Nephron progenitor cell (in vitro differentiated cells): ENCODE measurements around the gene ADAD1.
"Not testable (repeated sequence)": the region's sequence is repeated elsewhere in the genome, so short reads cannot be mapped to it uniquely, and the experiment has no call there.

Source experiments
- DNase-seq: peaks from one replicate; pipeline ENCODE4 v3.0.0; 2021
- H3K27ac Mint-ChIP-seq: 2 replicates; pipeline ENCODE4 v1.8.0; 2021; ENCODE audit warnings: mild to moderate bottlenecking, moderate library complexity, mixed read lengths
- H3K27me3 Mint-ChIP-seq: 2 replicates; pipeline ENCODE4 v1.8.0; 2021; ENCODE audit warnings: mild to moderate bottlenecking, low read depth, mixed read lengths; ENCODE audit not compliant: poor library complexity
- H3K36me3 Mint-ChIP-seq: 2 replicates; pipeline ENCODE4 v1.8.0; 2021; ENCODE audit warnings: low read depth, mixed read lengths
- H3K4me1 Mint-ChIP-seq: 2 replicates; pipeline ENCODE4 v1.8.0; 2021; ENCODE audit warnings: mixed read lengths
- H3K4me3 Mint-ChIP-seq: 2 replicates; pipeline ENCODE4 v1.8.0; 2021; ENCODE audit warnings: mild to moderate bottlenecking, moderate library complexity, mixed read lengths
- H3K9me3 Mint-ChIP-seq: 2 replicates; pipeline ENCODE4 v1.8.0; 2021; ENCODE audit warnings: mild to moderate bottlenecking, moderate library complexity, mixed read lengths
- TF ChIP-seq, protein P1 (sequence below): fragments of 200-600 bp; sonication (generic); IDR thresholded peaks from 2 replicates; pipeline ENCODE4 v1.5.0; 2021; ENCODE audit warnings: antibody characterized with exemption

Gene ADAD1

GRCh38 chr4:122346503-122346902 lies 32.3 kb upstream of the ADAD1 start:
- no peak for DNase-seq
- Mint-ChIP-seq H3K4me1 (no peaks in the 10 kb centered on the region), H3K27me3 (no peaks in the 10 kb centered on the region), H3K36me3 (peaks cover 57% of the 10 kb centered on the region), H3K9me3 (no peaks in the 10 kb centered on the region), H3K27ac (no peak overlapping the region), H3K4me3 (no peak overlapping the region)
- TF ChIP-seq, protein P1, sequence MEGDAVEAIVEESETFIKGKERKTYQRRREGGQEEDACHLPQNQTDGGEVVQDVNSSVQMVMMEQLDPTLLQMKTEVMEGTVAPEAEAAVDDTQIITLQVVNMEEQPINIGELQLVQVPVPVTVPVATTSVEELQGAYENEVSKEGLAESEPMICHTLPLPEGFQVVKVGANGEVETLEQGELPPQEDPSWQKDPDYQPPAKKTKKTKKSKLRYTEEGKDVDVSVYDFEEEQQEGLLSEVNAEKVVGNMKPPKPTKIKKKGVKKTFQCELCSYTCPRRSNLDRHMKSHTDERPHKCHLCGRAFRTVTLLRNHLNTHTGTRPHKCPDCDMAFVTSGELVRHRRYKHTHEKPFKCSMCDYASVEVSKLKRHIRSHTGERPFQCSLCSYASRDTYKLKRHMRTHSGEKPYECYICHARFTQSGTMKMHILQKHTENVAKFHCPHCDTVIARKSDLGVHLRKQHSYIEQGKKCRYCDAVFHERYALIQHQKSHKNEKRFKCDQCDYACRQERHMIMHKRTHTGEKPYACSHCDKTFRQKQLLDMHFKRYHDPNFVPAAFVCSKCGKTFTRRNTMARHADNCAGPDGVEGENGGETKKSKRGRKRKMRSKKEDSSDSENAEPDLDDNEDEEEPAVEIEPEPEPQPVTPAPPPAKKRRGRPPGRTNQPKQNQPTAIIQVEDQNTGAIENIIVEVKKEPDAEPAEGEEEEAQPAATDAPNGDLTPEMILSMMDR: no peak

DNA sequence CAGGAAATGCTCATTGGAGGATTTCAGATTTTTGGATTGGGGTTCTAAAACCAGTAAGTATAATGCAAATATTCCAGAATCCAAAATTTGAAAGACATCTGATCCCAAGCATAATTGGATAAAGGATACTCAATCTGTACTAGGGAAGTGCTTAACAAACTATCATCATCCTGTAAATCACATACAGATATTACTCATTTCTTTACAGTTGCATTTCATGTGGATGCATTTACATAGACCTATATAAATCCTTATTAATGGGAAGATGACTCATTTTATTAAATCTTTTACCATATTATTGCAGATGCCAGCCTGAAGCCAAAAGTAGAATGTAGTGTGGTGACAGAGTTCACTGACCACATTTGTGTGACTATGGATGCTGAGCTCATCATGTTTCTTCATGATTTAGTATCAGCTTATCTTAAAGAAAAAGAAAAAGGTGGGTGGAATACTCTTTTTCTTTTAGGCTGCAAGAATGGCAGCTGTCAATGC lies 22.4 kb upstream of the ADAD1 start:
- Mint-ChIP-seq H3K9me3 (no peaks in the 10 kb centered on the region), H3K27me3 (no peaks in the 10 kb centered on the region), H3K36me3 (peaks cover 46% of the 10 kb centered on the region), H3K27ac (no peak overlapping the region), H3K4me1 (no peaks in the 10 kb centered on the region), H3K4me3 (no peak overlapping the region)
- no peak for DNase-seq
- TF ChIP-seq, protein P1: no peak

DNA sequence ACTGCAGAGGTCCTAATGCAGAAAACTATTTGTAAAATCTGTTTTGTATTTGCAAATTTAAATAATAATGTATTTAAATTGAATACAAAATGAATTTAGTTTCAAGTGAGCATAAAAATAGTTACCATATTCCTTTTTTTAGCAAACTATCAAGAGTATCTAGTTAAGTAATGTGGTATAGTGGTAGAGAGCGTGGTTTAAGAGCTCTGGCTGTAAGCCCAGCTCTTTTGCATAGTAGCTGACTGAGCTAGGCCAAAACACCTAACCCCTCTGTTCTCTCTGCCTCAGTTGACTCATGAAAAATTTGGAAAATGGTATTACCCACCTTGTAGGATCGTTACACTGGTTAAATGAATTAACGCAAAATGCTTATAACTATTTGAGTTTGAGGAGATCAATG lies 18.1 kb upstream of the ADAD1 start:
- no peak overlapping the region for H3K4me3 Mint-ChIP-seq
- no peak for DNase-seq
- H3K9me3 Mint-ChIP-seq: peaks cover 4% of the 10 kb centered on the region
- H3K4me1 Mint-ChIP-seq: no peaks in the 10 kb centered on the region
- peaks cover 38% of the 10 kb centered on the region for H3K36me3 Mint-ChIP-seq
- no peak overlapping the region for H3K27ac Mint-ChIP-seq
- no peaks in the 10 kb centered on the region for H3K27me3 Mint-ChIP-seq
- TF ChIP-seq, protein P1: no peak

DNA sequence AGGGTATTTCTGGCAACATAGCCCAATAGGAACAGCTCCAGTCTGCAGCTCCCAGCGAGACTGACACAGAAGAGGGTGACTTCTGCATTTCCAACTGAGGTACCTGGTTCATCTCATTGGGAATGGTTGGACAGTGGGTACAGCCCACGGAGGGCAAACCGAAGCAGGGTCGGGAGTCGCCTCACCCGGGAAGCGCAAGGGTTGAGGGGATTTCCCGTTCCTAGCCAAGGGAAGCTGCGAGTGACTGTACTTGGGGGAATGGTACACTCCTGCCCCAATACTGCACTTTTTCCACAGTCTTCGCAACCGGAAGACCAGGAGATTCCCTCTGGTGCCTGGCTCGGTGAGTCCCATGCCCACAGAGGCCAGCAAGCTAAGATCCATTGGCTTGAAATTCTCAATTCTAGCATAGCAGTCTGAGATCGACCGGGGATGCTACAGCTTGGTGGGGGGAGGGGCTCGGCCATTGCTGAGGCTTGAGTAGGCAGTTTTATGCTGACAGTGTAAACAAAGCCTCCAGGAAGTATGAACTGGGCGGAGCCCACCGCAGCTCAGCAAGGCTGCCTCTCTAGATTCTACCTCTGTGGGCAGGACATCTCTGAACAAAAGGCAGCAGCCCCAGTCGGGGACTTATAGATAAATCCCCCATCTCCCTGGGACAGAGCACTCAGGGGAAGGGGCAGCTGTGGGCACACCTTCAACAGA lies 14.0 kb upstream of the ADAD1 start:
- Mint-ChIP-seq H3K9me3 (peaks cover 29% of the 10 kb centered on the region), H3K27ac (no peak overlapping the region), H3K4me1 (no peaks in the 10 kb centered on the region), H3K4me3 (no peak overlapping the region), H3K27me3 (no peaks in the 10 kb centered on the region), H3K36me3 (peaks cover 25% of the 10 kb centered on the region)
- DNase-seq: peak; percentile 8
- TF ChIP-seq, protein P1: no peak

GRCh38 chr4:122368786-122369185 lies 10.0 kb upstream of the ADAD1 start:
- H3K36me3 Mint-ChIP-seq, H3K27ac Mint-ChIP-seq, H3K4me3 Mint-ChIP-seq, H3K4me1 Mint-ChIP-seq, DNase-seq, H3K27me3 Mint-ChIP-seq: not testable (repeated sequence)
- peaks cover 29% of the 10 kb centered on the region for H3K9me3 Mint-ChIP-seq

- H3K9me3 Mint-ChIP-seq: peaks cover 4% of the 10 kb centered on the region
- peaks cover 3% of the 10 kb centered on the region for H3K27me3 Mint-ChIP-seq
- DNase-seq: no peak
- H3K4me1 Mint-ChIP-seq: no peaks in the 10 kb centered on the region
- no peak overlapping the region for H3K27ac Mint-ChIP-seq
- TF ChIP-seq, protein P1: no peak
- H3K36me3 Mint-ChIP-seq: no peaks in the 10 kb centered on the region
- H3K4me3 Mint-ChIP-seq: no peak overlapping the region
Observed at GRCh38 chr4:122377352-122377751, 1.5 kb upstream of the ADAD1 start.
